Suprapubic skin (tissue), 4 donors: ENCODE results near the gene MYH7. TPM values are rescaled to one million over a fixed set of nuclear protein-coding genes. Genes with fewer than 3 reads are reported as not detected.

Experiments used
- DNase-seq, 2 donors: peaks; one replicate each; pipeline ENCODE4 v3.0.0-alpha.2; 2019; ENCODE audit warnings: low spot score in 2 of 2
- H3K27ac ChIP-seq: fragments of 200-600 bp; sonication (generic); one replicate; pipeline ENCODE4 v1.5.1; 2019
- H3K27me3 ChIP-seq: fragments of 200-600 bp; sonication (generic); one replicate; pipeline ENCODE4 v1.5.1; 2019
- H3K36me3 ChIP-seq: fragments of 200-600 bp; sonication (generic); one replicate; pipeline ENCODE4 v1.5.1; 2019
- H3K4me1 ChIP-seq: fragments of 200-600 bp; sonication (generic); one replicate; pipeline ENCODE4 v1.5.1; 2019
- H3K4me3 ChIP-seq: fragments of 200-600 bp; sonication (generic); one replicate; pipeline ENCODE4 v1.5.1; 2019; ENCODE audit warnings: mild to moderate bottlenecking
- H3K9me3 ChIP-seq: fragments of 200-600 bp; sonication (generic); one replicate; pipeline ENCODE4 v1.5.1; 2019
- EP300 ChIP-seq: sonication (generic); formaldehyde crosslinking; IDR thresholded peaks from one replicate; pipeline ENCODE4 v1.6.1; 2017; ENCODE audit warnings: antibody characterized with exemption
- POLR2A ChIP-seq, 2 donors: fragments of 450-650 bp; IDR thresholded peaks; one replicate each; pipeline ENCODE4 v1.6.1; 2017; ENCODE audit warnings: antibody characterized with exemption in 2 of 2, mild to moderate bottlenecking in 2 of 2, moderate library complexity in 2 of 2
- POLR2AphosphoS5 ChIP-seq, 3 donors: sonication (generic); formaldehyde crosslinking; IDR thresholded peaks; one replicate each; pipeline ENCODE4 v1.6.1; 2017; ENCODE audit warnings: antibody characterized with exemption in 3 of 3
- whole genome bisulfite sequencing: methylation state at CpG from one replicate; pipeline ENCODE4 v1.1.5; 2018; 5-methylcytosine and 5-hydroxymethylcytosine counted together
- total RNA-seq, 4 donors: library from RNA; depleted of rRNA; stranded (reverse); fragments of >200 nt; gene quantifications; one replicate each; pipeline ENCODE4 v1.1.0, GENCODE V29; 2016
- TF ChIP-seq, protein P1 (sequence below), 2 donors: fragments of 200-600 bp in 1 of 2; fragments of 450-650 bp in 1 of 2; sonication (generic) in 1 of 2; IDR thresholded peaks; one replicate each; pipeline ENCODE4 v1.5.1; 2016 to 2019; ENCODE audit warnings: antibody characterized with exemption in 2 of 2, mild to moderate bottlenecking in 1 of 2, moderate library complexity in 1 of 2

The MYH7 gene
- total RNA-seq, 4 donors from 2014 or later, result not detected

DNA sequence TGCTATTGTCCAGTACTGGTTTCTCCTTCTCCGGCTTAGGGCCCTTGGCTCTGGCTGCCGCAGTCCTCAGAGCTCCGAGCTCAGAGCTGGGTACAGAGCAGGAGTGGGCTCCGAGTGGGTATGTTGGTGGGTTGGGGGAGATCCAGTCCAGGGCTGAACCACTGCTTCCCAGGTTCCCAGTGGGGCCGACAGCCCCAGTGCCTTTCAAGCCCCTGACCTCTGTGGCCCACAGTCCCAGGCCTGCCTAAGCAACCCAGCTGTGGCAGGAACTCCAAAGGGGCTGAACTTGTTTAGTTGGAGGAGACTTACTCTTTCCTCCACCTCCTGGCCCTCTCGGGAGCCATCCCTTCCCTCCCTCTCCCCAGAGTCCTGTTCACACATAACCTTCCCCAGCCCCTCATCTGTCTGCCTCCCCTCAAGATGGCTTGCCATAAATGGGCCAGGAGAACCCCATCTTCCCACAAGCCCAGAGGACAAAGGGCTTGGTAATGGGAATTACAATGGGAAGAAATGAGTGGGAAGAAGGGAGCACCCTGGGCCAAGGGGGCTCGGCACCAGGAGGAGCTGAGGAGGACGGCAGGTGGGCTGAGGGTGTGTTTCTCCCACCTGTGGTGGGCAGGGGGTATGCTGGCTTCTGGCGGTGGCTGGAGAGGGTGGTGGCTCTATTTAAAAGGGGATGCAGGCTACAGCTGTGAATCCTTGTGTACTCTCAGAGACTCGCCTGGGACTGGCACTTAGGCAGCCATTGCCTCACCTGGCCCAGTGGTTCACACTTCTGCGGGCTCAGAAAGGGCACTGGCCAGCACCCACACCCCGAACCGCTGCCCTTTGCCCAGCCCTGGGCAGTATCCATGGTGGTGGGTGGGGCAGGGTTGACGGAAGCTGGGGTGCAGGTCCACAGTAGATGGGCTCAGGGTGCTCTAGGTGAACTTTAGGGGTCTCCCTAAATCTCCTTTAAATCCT lies 23.6 kb downstream of the MYH7 start:
- H3K4me1 ChIP-seq, result no peaks in the 10 kb centered on the region
- 87% methylated on average over 14 of the region's 14 CpGs for WGBS

DNA sequence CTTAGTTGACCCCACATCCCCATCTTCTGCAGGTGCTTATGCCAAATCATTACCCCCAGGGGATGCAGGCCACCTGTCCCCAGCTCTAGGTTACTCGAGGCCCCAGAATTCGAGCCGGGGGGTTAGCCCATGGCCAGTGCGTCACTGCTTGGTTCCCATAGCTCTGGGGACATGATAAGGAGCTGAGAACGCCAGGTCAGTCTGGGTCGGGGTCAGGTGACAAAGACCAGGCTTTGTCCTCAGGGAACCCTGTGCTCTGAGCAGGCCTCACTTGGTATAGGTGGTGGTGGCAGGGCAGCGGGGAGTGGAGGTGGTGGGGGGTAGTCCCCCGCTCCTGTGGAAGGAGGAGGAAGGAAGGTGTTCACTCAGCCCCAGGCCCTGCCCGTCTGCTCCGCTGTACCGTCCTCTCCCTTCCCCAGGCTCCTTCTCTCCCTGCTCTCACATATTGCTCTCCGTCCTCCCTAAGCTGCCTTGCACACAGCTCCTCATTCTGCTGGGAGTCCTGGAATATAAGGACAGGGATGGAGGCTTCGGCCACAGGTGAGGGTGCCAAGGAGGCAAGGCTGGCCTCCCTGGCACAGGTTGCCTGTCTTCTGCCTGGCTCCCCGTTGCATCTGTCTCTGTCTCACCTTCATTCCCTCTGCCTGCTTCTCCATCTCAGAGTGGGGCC lies 25.4 kb downstream of the MYH7 start:
- Histone ChIP-seq H3K36me3 (no peaks in the 10 kb centered on the region), H3K4me3 (no peak overlapping the region), H3K4me1 (no peaks in the 10 kb centered on the region), H3K27me3 (peaks cover 30% of the 10 kb centered on the region), H3K9me3 (no peaks in the 10 kb centered on the region), H3K27ac (no peak overlapping the region)
- 83% methylated on average over 10 of the region's 14 CpGs for WGBS
- TF ChIP-seq EP300 (no peak), POLR2AphosphoS5 (IDR thresholded peaks at IDR 0.05) (no peak), POLR2A (IDR thresholded peaks at IDR 0.05) (no peak)
- TF ChIP-seq, protein P1, sequence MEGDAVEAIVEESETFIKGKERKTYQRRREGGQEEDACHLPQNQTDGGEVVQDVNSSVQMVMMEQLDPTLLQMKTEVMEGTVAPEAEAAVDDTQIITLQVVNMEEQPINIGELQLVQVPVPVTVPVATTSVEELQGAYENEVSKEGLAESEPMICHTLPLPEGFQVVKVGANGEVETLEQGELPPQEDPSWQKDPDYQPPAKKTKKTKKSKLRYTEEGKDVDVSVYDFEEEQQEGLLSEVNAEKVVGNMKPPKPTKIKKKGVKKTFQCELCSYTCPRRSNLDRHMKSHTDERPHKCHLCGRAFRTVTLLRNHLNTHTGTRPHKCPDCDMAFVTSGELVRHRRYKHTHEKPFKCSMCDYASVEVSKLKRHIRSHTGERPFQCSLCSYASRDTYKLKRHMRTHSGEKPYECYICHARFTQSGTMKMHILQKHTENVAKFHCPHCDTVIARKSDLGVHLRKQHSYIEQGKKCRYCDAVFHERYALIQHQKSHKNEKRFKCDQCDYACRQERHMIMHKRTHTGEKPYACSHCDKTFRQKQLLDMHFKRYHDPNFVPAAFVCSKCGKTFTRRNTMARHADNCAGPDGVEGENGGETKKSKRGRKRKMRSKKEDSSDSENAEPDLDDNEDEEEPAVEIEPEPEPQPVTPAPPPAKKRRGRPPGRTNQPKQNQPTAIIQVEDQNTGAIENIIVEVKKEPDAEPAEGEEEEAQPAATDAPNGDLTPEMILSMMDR (IDR thresholded peaks at IDR 0.05), result no peak
- no peak for DNase-seq

More for the DNA sequence above, 23.6 kb downstream of the MYH7 start:
- Histone ChIP-seq H3K36me3 (no peaks in the 10 kb centered on the region), H3K27me3 (peaks cover 24% of the 10 kb centered on the region), H3K4me3 (no peak overlapping the region), H3K27ac (no peak overlapping the region), H3K9me3 (no peaks in the 10 kb centered on the region)
- DNase-seq, result no peak
- TF ChIP-seq, protein P1 (IDR thresholded peaks at IDR 0.05), result no peak
- no peak for TF ChIP-seq EP300
- TF ChIP-seq POLR2A (IDR thresholded peaks at IDR 0.05), result no peak
- no peak for TF ChIP-seq POLR2AphosphoS5 (IDR thresholded peaks at IDR 0.05)

DNA sequence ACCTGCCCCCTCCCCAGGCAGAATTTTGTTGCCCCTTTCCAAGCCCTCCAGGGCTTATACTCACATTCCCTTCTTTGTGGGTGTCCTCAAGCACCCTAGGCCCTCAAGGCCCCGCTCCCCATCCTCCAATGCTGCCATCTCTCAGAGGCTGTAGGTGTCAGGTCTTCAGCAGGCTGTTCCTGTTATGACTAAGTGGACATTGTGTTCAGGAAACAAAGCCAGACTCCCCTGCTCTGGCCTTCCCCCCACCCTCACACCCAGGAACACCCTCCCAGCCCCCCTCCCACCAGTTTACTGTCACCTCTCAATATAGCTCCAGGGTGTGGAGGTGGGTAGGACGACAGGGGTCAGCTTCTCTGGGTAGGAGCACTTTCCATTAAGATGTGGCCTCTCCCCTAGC lies 26.0 kb downstream of the MYH7 start:
- Histone ChIP-seq H3K4me3 (no peak overlapping the region), H3K9me3 (no peaks in the 10 kb centered on the region), H3K36me3 (no peaks in the 10 kb centered on the region), H3K27me3 (peaks cover 35% of the 10 kb centered on the region), H3K27ac (no peak overlapping the region), H3K4me1 (no peaks in the 10 kb centered on the region)
- WGBS, result 80% methylated on average over 1 of the region's 2 CpGs
- TF ChIP-seq POLR2A (IDR thresholded peaks at IDR 0.05) (no peak), EP300 (no peak), POLR2AphosphoS5 (IDR thresholded peaks at IDR 0.05) (no peak)
- TF ChIP-seq, protein P1 (IDR thresholded peaks at IDR 0.05), result no peak
- no peak for DNase-seq

DNA sequence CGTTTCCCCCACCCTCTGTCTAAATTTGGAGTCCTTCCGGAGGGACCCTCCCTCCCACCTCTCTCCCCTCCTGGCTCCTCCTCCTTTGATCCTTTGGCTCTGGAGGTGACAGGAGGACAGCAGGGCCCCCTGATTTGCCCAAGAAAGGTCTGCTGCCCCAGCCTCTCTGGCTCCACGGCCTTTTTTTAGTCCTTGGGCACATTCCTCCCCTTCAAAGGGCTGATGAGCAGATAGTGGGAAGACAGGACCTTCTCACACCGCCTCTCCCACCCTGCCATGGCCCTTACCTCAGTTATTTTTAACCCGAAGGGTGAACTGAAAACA lies 27.2 kb downstream of the MYH7 start:
- no peaks in the 10 kb centered on the region for H3K36me3 ChIP-seq
- peaks cover 47% of the 10 kb centered on the region for H3K27me3 ChIP-seq
- no peak for DNase-seq
- WGBS, result 52% methylated on average over 5 of the region's 5 CpGs
- H3K4me1 ChIP-seq, result no peaks in the 10 kb centered on the region
- H3K9me3 ChIP-seq, result no peaks in the 10 kb centered on the region
- H3K4me3 ChIP-seq, result no peak overlapping the region
- H3K27ac ChIP-seq, result no peak overlapping the region
- TF ChIP-seq POLR2AphosphoS5 (IDR thresholded peaks at IDR 0.05) (no peak), EP300 (no peak), POLR2A (IDR thresholded peaks at IDR 0.05) (no peak)
- TF ChIP-seq, protein P1 (IDR thresholded peaks at IDR 0.05), result no peak
